ENCODE results near the gene ADAM19. TPM values are rescaled to one million over a fixed set of nuclear protein-coding genes. Genes with fewer than 3 reads are reported as not detected.

ADAM19 gene
- total RNA-seq, 2 experiments from 2014 or later = 24.2 to 103 TPM

- TF ChIP-seq CTCF (conservative IDR thresholded peaks at IDR 0.05; ENCODE audit: low read length) = no peak
- no peak for TF ChIP-seq EZH2phosphoT487 (IDR thresholded peaks at IDR 0.05; ENCODE audit: borderline replicate concordance, low read depth, low read length)
- Histone ChIP-seq H3K9me3 (ENCODE audit: low read length) (no peaks in the 10 kb centered on the region), H3K4me1 (ENCODE audit: insufficient read depth, low read length, poor library complexity, severe bottlenecking) (peaks cover 43% of the 10 kb centered on the region), H3K4me2 (ENCODE audit: low read length) (no peak overlapping the region), H3K36me3 (ENCODE audit: insufficient read depth, low read length) (peaks cover 52% of the 10 kb centered on the region), H3K4me3 (ENCODE audit: low read depth, low read length, poor library complexity, severe bottlenecking) (no peak overlapping the region), H3K27ac (ENCODE audit: low read depth, low read length, poor library complexity, severe bottlenecking) (no peak overlapping the region), H4K20me1 (ENCODE audit: insufficient read depth, low read length) (no peaks in the 10 kb centered on the region), H3K9me2 (ENCODE audit: insufficient read depth, low read length) (no peaks in the 10 kb centered on the region), H2AFZ (ENCODE audit: low read length) (no peak overlapping the region), H3K79me2 (ENCODE audit: insufficient read depth, low read depth, low read length) (no peaks in the 10 kb centered on the region)
- BruUV-seq (replicated peaks) = no TSS peak
- ChIA-PET CTCF (ENCODE audit: unreplicated experiment) (interaction anchor here (0.9 to 1.7 kb wide), 2 partner anchors 11 to 222 kb away, joined by 3 to 6 read pairs; no protein-coding TSS in a partner anchor), POLR2A (interaction anchor here (0.6 to 3.4 kb wide), 4 partner anchors 11 to 67 kb away, joined by 3 to 29 read pairs (median 3); no protein-coding TSS in a partner anchor)
- intact Hi-C loops (cut with micrococcal nuclease; ENCODE audit: unreplicated experiment) = no loop called here
- no peak for DNase-seq (ENCODE audit: low spot score)
Observed at GRCh38 chr5:157496864-157497263, 78.7 kb downstream of the ADAM19 start.

GRCh38 chr5:157494178-157494832 is 81.3 kb downstream of the ADAM19 start:
- ChIA-PET POLR2A (no interaction called here), CTCF (ENCODE audit: unreplicated experiment) (no interaction called here)
- no peak overlapping the region for H3K4me2 ChIP-seq (ENCODE audit: low read length)
- H3K4me3 ChIP-seq (ENCODE audit: low read depth, low read length, poor library complexity, severe bottlenecking) = no peak overlapping the region
- H2AFZ ChIP-seq (ENCODE audit: low read length) = no peak overlapping the region
- no peaks in the 10 kb centered on the region for H3K9me3 ChIP-seq (ENCODE audit: low read length)
- H3K9me2 ChIP-seq (ENCODE audit: insufficient read depth, low read length) = no peaks in the 10 kb centered on the region
- H3K4me1 ChIP-seq (ENCODE audit: insufficient read depth, low read length, poor library complexity, severe bottlenecking) = peaks cover 18% of the 10 kb centered on the region
- H3K36me3 ChIP-seq (ENCODE audit: insufficient read depth, low read length) = peaks cover 48% of the 10 kb centered on the region
- no peaks in the 10 kb centered on the region for H3K79me2 ChIP-seq (ENCODE audit: insufficient read depth, low read depth, low read length)
- BruUV-seq (replicated peaks) = no TSS peak
- TF ChIP-seq EZH2phosphoT487 (IDR thresholded peaks at IDR 0.05; ENCODE audit: borderline replicate concordance, low read depth, low read length) = no peak
- TF ChIP-seq CTCF (conservative IDR thresholded peaks at IDR 0.05; ENCODE audit: low read length) = no peak
- no peak for DNase-seq (ENCODE audit: low spot score)
- no peak overlapping the region for H3K27ac ChIP-seq (ENCODE audit: low read depth, low read length, poor library complexity, severe bottlenecking)
- H4K20me1 ChIP-seq (ENCODE audit: insufficient read depth, low read length) = no peaks in the 10 kb centered on the region
- intact Hi-C loops (cut with micrococcal nuclease; ENCODE audit: unreplicated experiment) = no loop called here

GRCh38 chr5:157492886-157493285 is 82.7 kb downstream of the ADAM19 start:
- ChIA-PET CTCF (ENCODE audit: unreplicated experiment) (no interaction called here), POLR2A (no interaction called here)
- H3K36me3 ChIP-seq (ENCODE audit: insufficient read depth, low read length) = peaks cover 62% of the 10 kb centered on the region

More at GRCh38 chr5:157492886-157493285, 82.7 kb downstream of the ADAM19 start:
- Histone ChIP-seq H3K4me3 (ENCODE audit: low read depth, low read length, poor library complexity, severe bottlenecking) (no peak overlapping the region), H3K9me3 (ENCODE audit: low read length) (no peaks in the 10 kb centered on the region), H3K27ac (ENCODE audit: low read depth, low read length, poor library complexity, severe bottlenecking) (no peak overlapping the region), H3K79me2 (ENCODE audit: insufficient read depth, low read depth, low read length) (no peaks in the 10 kb centered on the region), H3K4me1 (ENCODE audit: insufficient read depth, low read length, poor library complexity, severe bottlenecking) (peaks cover 9% of the 10 kb centered on the region), H3K9me2 (ENCODE audit: insufficient read depth, low read length) (no peaks in the 10 kb centered on the region), H2AFZ (ENCODE audit: low read length) (no peak overlapping the region), H4K20me1 (ENCODE audit: insufficient read depth, low read length) (no peaks in the 10 kb centered on the region), H3K4me2 (ENCODE audit: low read length) (no peak overlapping the region)
- DNase-seq (ENCODE audit: low spot score) = no peak
- no peak for TF ChIP-seq EZH2phosphoT487 (IDR thresholded peaks at IDR 0.05; ENCODE audit: borderline replicate concordance, low read depth, low read length)
- no peak for TF ChIP-seq CTCF (conservative IDR thresholded peaks at IDR 0.05; ENCODE audit: low read length)
- intact Hi-C loops (cut with micrococcal nuclease; ENCODE audit: unreplicated experiment) = no loop called here
- no TSS peak for BruUV-seq (replicated peaks)
